Activated gamma-delta T cell (primary cell): ENCODE measurements around the gene SKAP2.

ENCODE experiments used
- DNase-seq: peaks from one replicate; lab custom pipeline; 2025; lab: John Stamatoyannopoulos, UW
- total RNA-seq, 2 donors: gene quantifications; one replicate each; lab custom pipeline; 2026; lab: John Stamatoyannopoulos, UW

SKAP2 gene
- total RNA-seq, result 25.4 to 27.1 reads per million in 2 donors

- DNase-seq, result peak; percentile 59
Observed at GRCh38 chr7:26864309-26865093, at the start of gene SKAP2. Gene SKAP2, minus strand, starts transcription at chr7:26864590. Its CDS starts 161 bp downstream, at chr7:26864429.

GRCh38 chr7:26912933-26913536, 48.6 kb upstream of the SKAP2 start:
- no peak for DNase-seq

GRCh38 chr7:26912338-26912737, 47.9 kb upstream of the SKAP2 start:
- DNase-seq, result no peak

GRCh38 chr7:26910221-26910620, 45.8 kb upstream of the SKAP2 start:
- no peak for DNase-seq

GRCh38 chr7:26900251-26900650, 35.9 kb upstream of the SKAP2 start:
- DNase-seq, result no peak

GRCh38 chr7:26899519-26899918, 35.1 kb upstream of the SKAP2 start:
- DNase-seq, result no peak

- DNase-seq, result no peak
Observed at GRCh38 chr7:26898891-26899290, 34.5 kb upstream of the SKAP2 start.

- no peak for DNase-seq
Observed at GRCh38 chr7:26897928-26898327, 33.5 kb upstream of the SKAP2 start.

- DNase-seq, result no peak
Observed at GRCh38 chr7:26891400-26892350, 27.3 kb upstream of the SKAP2 start.

GRCh38 chr7:26880852-26881251, 16.5 kb upstream of the SKAP2 start:
- no peak for DNase-seq

GRCh38 chr7:26879671-26880070, 15.3 kb upstream of the SKAP2 start:
- DNase-seq, result no peak

- no peak for DNase-seq
Observed at GRCh38 chr7:26868841-26869495, 4.6 kb upstream of the SKAP2 start.

- DNase-seq, result peak; percentile 13
Observed at GRCh38 chr7:26865094-26865388, 651 bp upstream of the SKAP2 start.

- DNase-seq, result no peak
Observed at GRCh38 chr7:26863518-26864308, 677 bp downstream of the SKAP2 start.

- DNase-seq, result no peak
Observed at GRCh38 chr7:26862834-26863233, 1.6 kb downstream of the SKAP2 start.

- no peak for DNase-seq
Observed at GRCh38 chr7:26861050-26861449, 3.3 kb downstream of the SKAP2 start.

GRCh38 chr7:26860361-26860760, 4.0 kb downstream of the SKAP2 start:
- no peak for DNase-seq

- no peak for DNase-seq
Observed at GRCh38 chr7:26859720-26860119, 4.7 kb downstream of the SKAP2 start.

- no peak for DNase-seq
Observed at GRCh38 chr7:26858735-26859134, 5.7 kb downstream of the SKAP2 start.

- no peak for DNase-seq
Observed at GRCh38 chr7:26858241-26858715, 6.1 kb downstream of the SKAP2 start.
